CMK (cell line): Measurements from ENCODE around the gene RNU11.
"Not testable (repeated sequence)": the region's sequence is repeated elsewhere in the genome, so short reads cannot be mapped to it uniquely, and the experiment has no call there.

ENCODE experiments used
- DNase-seq: peaks from one replicate; pipeline ENCODE4 v3.0.0-alpha.2; 2010; ENCODE audit warnings: low read depth

Gene RNU11

DNA sequence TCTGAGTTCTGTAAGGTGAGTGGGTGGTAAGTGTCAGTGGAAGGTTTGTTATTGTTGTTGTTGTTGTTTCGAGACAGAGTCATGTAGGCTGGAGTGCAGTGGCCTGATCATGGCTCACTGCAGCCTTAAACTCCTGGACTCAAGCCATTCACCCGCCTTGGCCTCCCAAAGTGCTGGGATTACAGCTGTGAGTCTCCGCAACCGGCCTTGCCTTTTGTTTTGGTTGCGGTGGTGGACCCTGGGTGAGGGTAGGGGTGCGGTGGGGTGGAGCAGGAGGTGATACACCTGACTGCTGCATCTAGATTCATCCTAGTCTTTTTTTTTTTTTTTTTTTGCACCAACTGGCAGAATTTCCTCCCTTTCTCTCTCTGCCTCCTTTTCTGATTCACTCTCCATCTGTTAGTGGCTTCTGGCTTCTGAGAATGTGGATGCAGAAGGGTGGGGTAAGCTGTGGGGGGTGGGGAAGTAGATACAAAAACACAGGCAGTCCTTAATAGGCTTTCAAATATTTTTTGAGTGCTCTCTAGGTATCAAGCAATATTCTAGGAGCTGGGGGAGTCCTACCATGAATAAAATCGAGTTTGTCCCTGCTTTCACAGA lies 15.6 kb downstream of the RNU11 start:
- DNase-seq = no peak

- no peak for DNase-seq
Observed at GRCh38 chr1:28666806-28667205, 18.4 kb downstream of the RNU11 start.

DNA sequence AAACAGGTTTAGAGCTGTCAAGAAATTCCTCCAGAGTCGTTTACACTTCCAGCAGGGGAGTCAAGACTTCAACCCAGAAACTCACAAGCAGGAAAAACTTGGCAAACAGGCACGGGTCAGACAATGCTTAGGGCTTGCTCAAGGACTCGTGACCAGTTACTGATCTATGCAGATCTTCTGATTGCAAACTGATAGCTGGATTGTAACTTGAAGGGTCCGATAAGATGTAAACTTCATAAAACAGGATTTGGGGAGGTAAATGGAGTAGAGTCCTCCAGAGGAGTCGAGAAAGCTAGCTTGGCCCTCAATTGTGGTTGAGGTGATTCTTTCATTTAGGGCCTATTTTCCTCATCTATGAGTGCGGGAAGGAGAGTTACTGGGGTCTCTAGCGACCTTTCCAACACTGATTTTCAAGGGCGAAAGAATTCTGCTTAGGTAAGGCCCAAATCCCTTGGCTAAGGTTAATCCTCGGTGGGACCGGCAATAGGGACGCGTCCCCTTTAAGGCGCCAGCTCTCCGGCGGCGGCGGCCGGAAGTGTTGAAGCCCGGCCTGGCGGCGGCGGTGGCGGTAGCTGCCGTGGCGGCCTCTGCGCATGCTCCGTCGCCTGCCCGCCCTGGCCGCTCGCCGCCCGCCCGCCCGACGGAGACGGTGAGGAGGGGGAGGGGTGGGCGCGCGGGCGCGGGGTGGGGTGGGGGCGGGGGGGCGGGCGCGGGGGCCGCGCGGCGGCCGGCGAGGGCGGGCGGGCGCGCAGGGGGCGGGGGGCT lies 20.0 kb downstream of the RNU11 start, which contains the start of gene GMEB1:
Gene GMEB1, plus strand, starts transcription at position 594 of the 765 bp plus-strand sequence. CDS start 14,829 bp downstream, outside the sequence.
- peak; percentile 72 for DNase-seq

DNA sequence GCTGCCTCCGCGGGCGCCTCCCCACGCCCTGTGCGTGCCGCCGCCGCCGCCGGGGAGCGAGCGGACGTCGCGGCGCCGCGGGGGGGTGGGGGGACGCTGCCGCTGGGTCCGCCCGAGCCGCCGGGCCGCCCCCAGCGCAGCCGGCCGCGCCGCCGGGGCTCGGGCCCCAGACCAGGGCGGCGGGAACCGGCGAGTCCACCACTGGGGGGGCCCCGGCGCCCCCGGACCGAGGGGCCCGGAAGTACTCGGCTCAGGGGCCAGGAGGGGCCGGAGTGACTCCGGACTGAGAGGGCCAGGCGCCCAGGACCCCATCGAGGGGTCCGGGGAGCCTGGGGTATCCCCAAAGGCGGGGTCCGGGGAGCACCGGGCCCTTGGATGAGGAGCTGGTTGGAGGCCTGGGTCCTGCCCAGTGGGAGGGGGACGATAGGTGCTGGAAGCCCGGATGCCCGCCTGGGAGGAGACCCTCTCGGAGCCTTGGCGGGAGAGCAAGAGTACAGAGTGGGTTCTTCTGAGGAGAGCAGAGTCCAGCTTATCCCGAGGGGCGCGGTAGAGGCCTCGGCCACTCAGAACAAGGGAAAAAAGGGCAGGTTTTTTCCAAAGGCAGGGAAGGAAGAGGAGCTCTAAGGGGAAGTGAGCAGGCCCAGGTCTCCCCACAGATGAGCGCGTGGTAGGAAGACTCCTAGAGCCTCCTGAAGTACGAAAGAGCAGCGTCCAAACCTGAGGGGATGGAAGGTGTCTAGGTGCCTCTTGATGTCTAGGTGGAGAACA lies 20.7 kb downstream of the RNU11 start:
- peak; percentile 72 for DNase-seq

DNA sequence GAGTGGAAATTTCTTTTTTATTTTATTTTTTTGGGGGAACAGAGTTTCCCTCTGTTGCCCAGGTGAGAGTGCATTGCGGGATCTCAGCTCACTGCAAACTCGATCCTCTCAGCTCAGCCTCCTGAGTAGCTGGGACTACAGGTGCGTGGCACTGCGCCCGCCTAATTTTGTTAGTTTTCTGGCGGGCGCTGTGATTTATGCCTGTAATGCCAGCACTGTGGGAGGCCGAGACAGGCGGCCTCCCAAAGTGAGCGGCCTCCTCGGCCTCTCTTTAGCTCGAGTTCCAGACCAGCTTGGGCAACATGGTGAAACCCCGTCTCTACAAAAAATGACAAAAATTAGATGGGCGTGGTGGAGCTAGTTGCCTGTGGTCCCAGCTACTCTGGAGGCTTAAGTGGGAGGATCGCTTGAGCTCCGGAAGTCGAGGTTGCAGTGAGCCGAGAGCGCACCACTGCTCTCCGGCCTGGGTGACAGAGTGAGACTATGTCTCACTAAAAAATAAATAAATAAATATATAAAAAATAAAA lies 22.9 kb downstream of the RNU11 start:
- no peak for DNase-seq

DNA sequence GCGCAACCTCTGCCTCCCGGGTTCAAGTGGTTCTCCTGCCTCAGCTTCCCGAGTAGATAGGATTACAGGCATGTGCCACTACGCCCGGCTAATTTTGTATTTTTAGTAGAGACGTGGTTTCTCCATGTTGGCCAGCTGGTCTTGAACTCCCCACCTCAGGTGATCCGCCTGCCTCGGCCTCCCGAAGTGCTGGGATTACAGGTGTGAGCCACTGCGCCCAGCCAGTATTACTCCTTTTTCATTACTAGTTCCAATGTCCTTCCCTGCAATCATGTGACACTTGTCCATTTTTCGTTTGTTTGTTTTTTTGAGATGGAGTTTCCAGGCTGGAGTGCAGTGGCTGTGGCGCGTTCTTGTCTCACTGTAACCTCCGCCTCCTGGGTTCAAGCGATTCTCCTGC lies 24.6 kb downstream of the RNU11 start:
- not testable (repeated sequence) for DNase-seq

- DNase-seq = no peak
Observed at GRCh38 chr1:28675924-28676257, 27.5 kb downstream of the RNU11 start.

GRCh38 chr1:28680151-28680550 lies 31.8 kb downstream of the RNU11 start:
- no peak for DNase-seq

GRCh38 chr1:28682840-28683239 lies 34.4 kb downstream of the RNU11 start:
- no peak for DNase-seq

DNA sequence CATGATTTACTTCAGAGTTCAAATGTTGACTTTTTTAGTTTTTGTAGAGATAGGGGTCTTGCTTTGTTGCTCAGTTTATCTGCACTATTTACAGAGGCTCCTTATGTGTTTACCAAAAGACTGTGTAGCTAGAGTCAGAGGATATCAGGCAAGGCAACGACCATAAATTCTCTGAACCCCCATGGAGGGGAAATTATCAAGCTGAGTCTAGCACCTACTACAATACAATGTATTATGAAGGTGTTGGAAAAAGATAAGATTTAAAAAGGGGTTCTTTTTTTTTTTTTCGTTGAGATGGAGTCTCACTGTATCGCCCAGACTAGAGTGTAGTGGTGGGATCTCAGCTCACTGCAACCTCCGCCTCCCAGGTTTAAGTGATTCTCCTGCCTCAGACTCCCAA lies 36.5 kb downstream of the RNU11 start:
- DNase-seq = no peak

- not testable (repeated sequence) for DNase-seq
Observed at GRCh38 chr1:28691627-28692026, 43.2 kb downstream of the RNU11 start.
